HG03575 (cell line): Measurements from ENCODE around the gene ALDH1A1.

Experiments used
- ATAC-seq: cut with Tn5 transposase; IDR thresholded peaks from one replicate; pipeline ENCODE4 v1.9.1; 2021; ENCODE audit not compliant: unreplicated experiment, insufficient number of reproducible peaks, low FRiP score; ENCODE audit errors: extremely low read depth

Gene ALDH1A1

DNA sequence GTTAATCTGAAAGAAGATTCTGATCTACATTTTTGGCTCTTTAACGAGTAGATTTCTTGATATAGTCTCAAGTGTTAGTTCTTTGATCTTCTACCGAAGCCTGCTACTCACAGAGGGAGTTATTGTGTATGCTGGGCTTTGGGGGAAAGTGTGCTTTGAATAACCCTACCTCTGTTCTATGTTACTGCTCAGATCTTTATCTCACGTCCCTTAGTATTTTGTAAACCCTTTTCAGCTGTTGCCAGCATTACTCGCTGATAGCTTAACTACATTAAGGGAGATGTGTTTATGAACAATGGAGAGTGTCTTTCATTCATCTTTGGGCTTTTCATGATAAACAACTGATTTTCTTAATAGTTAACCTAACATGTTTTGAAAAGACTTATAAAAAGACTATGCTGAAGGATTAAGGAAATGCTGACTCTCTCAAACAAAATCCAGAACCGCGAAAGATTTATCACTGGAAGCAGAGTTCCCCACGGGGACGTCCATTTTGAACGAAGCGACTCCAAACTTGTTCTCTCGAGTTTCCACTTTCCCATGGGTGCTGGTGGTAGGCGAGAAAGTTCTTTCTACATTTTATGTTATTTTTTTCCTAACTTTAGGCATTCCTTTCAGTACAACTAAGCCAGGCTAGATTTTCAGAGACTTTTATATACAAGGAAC, 27.9 kb upstream of the ALDH1A1 start:
- no peak for ATAC-seq

DNA sequence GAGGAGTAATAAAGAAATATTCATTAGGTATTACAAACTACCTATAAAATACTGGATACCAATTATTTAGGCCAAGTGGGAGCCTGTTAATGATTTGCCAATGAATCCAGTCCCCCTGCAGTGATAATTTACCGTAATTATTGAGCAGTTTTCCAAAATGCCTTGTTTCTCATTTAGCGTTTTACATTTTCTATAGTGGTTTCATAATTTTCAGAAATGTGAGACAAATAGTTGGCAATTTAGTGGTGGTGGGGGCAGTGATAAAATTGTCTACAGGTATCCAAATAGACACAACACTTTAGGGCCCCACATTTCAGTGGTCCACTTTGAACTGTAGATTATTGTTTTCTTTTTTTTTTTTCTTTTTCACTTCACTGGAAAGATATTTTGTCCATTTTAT, 27.3 kb upstream of the ALDH1A1 start:
- ATAC-seq = no peak

DNA sequence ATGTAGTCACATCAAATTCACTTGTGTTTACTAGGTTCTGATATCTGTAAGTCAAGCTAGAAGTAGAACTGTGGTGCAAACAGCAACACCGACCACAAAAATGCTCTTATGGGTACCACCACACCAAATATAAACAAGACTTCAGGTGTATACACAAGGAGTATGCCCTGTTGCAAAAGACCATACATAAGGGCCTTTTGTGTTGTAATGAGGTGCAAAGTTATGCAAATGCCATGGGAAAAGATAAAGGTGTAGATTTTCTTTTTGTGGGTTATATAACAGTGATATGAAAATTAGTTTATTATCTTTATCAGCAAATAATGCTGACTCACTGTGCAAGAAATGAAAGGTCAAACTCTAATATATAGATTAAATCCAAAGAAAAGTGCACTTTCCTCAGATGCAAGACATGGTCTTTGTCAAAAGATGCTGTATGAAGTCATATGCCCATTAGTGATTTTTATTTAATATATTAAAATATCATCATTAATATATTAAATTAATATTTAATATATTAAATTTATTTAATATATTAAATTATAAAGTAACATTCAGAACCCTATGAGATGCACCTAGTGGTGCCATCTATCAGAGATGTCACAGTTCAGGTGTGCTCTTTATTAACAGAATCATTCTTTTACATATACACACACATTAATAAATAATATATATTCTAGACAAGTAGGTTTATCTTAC, 26.7 kb upstream of the ALDH1A1 start:
- no peak for ATAC-seq

DNA sequence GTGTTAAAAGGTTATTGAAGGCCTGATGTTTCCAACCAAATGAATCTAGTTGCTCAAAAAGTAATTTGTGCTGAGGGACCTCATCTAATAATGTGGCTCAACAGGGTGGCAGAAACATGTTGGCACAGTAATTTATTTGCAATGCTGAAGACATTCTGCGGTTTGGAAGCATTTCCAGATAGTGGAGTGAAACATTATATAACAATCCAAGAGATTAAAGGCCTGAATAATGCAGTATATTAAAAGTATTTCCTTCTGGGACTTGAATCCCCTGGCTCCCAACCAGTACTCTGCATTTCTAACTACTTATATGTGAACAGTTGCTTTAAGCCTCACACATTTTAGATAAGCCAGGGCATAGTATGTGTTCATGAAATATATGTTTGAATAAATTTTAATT, 25.9 kb upstream of the ALDH1A1 start:
- no peak for ATAC-seq

DNA sequence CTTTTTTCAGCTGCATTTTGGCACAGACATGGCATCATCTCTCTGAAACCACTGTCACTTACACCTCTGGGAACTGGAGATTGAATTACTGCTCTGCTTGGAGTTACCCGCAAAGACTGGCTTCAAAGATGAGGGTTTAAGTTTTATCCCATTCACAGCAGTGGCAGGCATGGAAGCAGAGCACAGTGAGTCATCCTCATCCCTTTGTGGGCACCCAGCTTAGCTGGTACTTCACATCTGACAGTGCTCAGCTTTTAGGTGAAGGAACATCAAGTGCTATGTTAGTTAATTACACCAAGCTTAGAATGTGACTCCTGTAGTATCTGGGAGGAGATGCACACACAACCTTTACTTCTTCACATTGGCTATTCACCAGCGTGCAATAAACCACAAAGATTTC, 24.8 kb upstream of the ALDH1A1 start:
- ATAC-seq = no peak

DNA sequence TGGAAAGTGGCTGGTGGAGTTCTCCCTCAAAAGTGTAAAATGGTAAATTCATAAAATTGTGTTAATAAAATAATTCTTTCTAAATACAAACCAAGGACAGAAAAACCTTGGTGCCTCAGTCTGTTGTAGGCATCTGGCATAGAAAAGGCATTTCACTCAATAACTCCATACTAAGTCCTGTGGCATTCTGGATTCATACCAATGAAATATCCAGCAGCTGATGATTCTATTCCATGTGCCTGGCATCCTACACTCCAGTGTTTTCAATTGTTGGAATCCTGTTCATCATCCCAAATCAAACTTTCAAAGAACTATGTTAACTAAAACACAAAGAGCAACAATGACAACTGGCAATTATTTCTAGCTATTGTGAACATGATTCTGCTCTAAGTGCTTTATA, 21.6 kb upstream of the ALDH1A1 start:
- ATAC-seq = no peak

DNA sequence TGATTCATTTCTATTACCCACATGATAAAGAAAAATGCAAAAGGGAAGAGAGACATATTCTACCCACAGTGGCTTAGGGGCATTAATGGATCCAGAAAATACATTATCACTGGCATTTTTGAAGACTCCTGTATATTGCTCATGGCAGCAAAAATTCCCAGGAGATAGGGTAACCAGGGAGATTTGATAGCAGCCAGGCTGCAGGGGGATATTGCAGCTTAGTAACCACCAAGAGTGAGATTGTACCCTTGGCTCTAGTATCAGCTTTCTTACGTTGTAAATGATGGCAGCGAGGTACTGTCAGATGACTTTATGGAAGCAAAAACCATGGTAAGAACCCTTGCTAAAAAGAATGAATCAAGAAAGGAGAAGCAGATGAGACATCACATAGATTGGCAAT, 19.8 kb upstream of the ALDH1A1 start:
- ATAC-seq = no peak

DNA sequence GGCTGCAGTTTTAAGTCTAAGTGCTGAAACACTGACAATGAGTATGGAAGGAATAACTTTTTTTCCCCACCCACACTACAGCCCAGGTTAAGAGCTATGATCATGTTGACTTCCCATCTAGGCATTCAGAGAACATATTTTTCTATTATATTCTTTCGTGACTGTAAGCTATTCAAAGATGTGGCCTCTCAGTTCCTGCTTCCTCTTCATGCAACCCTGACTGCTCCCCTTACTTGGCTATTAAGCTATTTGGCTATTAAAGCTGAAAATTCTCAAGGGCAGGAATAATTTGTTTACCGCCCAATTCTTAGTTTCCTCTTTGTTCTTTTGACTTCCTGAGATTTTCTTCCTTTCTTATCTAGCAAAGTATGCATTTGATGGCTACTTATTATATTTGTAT, 18.6 kb upstream of the ALDH1A1 start:
- ATAC-seq = no peak

DNA sequence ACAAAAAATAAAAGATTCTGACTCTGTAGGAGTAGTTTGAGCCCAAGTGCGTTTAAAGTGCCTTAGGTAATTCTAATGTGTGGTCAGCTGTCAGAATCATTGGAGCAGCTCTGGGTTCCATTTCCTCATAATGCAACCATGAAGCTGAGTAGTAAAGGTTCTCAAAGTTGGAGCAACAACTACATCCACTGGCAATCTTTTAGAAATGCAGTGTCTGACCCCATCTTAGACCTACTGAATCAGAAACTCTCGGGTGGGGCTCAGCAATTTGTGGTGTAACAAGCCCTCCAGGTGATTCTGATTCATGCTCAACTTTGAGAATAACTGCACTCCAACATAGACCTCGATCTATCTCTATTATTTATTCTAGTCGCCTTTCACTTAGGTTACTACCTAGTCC, 7.6 kb upstream of the ALDH1A1 start:
- no peak for ATAC-seq

DNA sequence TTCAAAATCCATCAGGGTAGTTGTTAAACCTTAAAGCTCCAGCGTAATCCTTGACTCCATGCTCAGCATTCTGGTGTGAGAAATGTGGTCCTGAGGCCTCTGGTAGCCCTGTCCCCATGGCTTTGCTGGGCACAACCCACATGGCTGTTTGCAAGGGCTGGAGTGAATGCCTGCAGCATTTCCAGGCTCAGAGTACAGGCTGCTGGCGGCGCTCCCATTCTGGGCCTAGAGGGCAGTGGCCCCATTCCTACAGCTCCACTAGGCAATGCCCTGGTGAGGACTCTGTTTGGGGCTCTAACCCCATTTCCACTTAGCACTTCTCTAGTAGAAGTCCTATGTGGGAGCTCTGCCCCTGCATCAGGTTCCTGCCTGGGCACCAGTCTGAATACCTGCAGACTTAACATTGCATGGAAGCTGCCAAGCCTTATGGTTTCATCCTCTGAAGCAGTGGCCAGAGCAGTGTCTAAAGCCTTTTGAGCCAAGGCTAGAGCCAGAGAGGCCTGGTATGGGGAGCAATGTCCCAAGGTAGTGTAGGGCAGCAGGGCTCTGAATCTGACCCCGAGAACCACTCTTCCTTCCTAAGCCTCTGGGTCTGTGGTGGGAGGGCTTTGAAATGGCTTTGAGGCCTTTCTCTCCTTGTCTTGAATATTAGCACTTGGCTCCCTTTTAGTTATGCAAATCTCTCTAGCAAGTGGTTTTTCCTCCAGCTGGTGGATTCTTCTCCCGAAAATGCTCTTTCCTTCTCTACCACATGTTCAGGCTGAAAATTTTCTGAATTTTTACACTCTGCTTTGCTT, 5.8 kb upstream of the ALDH1A1 start:
- no peak for ATAC-seq

DNA sequence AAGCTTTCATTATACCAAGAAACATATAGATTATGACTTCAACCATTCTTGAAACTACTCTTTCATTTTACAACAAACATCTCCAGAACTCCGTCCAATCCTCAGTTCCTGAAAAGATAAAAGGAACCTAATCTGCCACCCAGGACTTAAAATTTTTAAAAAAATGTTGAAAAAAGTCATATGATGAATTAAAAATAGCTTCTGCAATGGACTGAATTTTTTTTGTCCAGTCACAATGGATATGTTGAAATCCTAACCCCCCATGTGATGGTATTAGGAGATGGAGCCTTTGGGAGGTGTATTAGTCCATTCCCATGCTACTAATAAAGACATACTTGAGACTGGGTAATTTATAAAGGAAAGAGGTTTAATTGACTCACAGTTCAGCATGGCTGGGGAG, 2.7 kb upstream of the ALDH1A1 start:
- no peak for ATAC-seq

DNA sequence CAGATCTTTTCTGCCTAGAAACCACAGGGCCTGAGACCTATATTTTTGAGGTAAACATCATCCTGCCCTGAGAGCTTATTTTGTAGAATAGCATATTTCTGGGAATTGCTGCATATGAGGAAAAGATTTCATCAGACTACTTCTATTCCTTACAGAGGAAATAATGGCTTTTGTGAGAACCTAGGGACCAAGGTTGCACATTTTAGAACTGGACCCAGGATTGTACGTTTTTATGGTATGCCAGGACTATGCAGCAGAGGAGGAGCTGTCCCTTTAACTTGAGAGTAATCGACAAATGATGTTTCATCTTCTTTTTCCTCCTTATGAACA, 2.2 kb upstream of the ALDH1A1 start:
- no peak for ATAC-seq

DNA sequence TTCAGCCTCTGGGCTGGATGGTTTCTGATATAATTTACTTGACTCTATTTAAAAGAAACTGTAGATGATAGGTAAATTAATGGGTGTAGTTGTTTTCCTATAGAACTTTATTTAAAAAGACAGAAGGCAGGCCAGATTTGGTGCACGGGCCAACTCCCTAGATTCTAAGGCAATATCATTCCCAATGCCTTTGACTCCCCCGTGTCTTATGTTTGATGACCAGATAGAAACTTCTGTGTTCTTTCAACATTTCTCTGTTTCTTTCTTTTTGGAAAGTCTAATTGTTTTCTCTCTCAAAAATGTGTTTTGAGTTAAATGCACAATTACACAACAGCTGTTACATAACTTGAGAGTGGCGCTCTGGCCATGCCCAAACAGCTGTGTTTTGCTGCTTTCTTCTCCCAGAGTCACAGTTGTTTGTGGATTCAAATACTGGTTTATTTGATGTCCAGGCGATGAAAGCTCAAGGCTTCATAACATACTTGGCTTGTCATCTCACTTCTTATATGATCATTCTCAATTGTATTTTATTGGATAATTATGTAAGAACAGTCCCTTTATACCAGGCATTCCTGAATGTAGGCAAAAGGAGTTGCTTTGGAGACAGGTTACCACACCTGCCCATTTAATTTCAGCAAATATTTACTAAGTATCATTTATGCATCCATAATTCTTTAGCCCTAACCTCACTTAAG, 1.7 kb upstream of the ALDH1A1 start:
- ATAC-seq = no peak

DNA sequence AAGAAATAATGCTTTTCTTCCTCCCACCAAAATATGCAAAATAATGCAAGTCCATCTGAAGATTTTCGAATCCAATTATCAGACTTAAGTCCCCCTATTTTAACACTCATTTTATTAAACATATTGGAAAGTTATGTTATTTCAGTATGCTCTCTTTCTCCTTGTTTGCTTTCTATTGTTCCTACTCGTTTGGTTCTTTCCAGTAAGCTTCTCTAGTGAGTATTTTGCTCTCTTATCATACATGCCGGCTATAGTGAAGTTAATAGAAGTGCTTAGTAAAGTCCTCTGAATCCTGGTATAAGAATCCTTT, 517 bp downstream of the ALDH1A1 start:
- ATAC-seq = no peak

DNA sequence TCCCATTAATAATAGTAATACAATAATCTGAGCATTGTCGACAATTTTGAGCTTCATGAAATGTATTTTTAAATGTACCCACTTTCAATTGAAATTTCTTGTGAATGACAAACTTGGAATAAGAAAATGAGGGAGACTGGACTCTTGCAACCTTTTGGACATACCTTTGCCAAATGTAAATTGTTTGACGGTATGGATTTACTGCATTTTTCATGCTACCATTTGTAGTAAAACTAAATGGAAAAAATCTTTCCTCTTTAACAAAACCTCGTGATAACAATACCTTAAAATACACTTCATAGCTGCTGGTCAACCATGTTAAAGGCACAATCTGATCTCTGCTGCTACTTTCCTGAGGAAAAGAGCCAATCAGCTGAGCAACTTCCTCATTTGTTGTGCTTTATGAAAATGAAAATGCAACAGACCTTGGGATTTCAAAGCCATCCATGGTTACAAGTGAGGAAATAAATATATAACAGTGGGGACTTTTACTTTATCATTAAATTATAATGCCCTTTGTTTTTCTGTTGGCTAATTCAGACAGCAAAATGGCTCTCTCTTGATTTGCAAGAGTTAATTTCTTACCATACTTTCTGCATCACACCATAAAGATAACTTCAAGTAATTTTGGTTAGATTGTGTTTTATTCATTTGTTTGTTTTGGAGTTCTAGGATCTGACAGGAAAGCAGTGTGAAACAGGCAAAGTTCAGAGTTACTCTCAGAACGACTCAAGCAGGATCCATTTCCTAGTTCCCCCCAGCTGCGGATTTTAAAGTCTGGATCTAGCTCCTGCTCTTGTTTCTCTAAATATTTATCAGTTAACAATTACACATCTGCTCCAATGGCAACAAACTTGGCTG, 1.1 kb downstream of the ALDH1A1 start:
- ATAC-seq = no peak

DNA sequence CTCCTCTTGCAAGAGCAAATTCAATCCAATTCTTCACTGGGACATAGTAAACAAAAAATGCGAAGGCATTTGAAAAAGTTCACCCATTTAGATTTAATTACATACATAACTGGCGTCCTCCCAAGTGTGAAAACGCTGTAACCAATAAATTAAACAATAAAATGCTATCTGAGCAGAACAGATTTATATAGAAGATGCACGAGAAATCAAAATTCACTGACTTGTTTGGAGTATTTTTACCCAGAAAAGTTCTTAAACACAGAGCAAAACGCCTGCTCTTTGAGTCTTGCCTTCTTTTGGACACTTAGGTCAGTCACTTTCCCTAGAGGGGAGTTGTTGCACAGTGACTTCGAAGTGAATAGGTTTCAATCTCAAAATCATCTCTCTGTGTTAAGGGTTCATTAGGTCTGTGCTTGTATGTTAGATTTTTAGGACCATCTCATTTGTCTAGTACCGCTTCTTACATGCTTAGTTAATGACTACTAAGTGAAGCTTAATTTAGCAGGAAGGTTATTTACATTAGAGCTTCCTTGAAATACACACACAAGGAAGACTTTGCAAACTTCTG, 1.9 kb downstream of the ALDH1A1 start:
- no peak for ATAC-seq

DNA sequence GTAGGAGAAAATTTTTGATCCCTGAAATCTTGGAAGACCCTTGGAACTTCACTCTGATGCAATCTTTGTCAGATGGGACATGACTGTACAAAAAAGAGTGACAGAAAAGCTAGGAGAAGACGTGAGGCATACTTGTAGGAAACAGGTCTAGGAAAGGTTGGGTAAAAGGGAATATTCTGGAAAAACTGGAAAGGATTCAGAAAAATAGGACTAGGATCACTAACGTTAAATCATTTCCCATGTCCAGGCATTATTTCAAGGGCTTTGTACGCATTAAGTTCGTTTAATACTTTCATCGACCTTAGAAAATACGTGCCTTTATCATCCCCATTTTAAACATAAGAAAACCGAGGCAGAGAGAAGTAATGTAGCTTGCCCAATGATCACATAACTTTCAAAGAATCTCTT, 2.9 kb downstream of the ALDH1A1 start:
- ATAC-seq = no peak

DNA sequence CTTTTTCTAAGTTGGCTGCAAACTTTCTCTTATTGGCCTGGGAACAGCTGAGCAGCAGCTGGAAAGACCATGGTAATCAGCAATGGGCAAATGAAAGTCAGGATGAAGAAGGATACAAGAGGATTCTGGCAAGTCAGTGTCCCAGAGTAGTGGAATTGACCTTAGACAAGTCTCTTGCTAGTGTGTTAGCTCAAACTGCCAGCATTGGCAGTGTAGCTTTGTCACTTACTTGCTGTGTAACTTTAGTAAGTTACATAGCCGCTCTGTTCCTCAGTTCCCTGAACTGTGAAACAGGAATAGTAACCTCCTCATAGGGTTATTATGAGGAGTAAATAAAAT, 3.6 kb downstream of the ALDH1A1 start:
- ATAC-seq = no peak
